ENCODE data around the gene LGI4. TPM values are rescaled to one million over a fixed set of nuclear protein-coding genes. Genes with fewer than 3 reads are reported as not detected.

The LGI4 gene
- polyA plus RNA-seq, 2 of the 4 experiments (the other 2 are of a cell fraction) = 0.06 to 0.09 TPM

GRCh38 chr19:35100588-35101533, 34.0 kb downstream of the LGI4 start:
- CTCF ChIA-PET = interaction anchor here (0.5 to 6.9 kb wide), 15 partner anchors 9 to 872 kb away, joined by 3 to 67 read pairs (median 4); partner anchors contain the start of genes FXYD3, FXYD7 and ZNF792
- ATAC-seq (peak; percentile 21 to 37; a peak in 3 of 6 replicates), DNase-seq (ENCODE audit: low read depth in 1 of 2, low spot score in 1 of 2) (peak in 1 of 2 experiments; percentile 37), FAIRE-seq (no peak)
- Histone ChIP-seq H3K4me2 (no peak overlapping the region), H3K4me3 (no peak overlapping the region), H3K9me3 (no peaks in the 10 kb centered on the region), H3K4me1 (no peaks in the 10 kb centered on the region), H3K27ac (no peak overlapping the region)
- POLR2A ChIA-PET = interaction anchor here (0.5 kb wide), 1 partner anchor 70 kb away, joined by 4 read pairs; no protein-coding TSS in a partner anchor
- TF ChIP-seq RFX5 (IDR thresholded peaks at IDR 0.05) = no peak
- TF ChIP-seq MAZ (IDR thresholded peaks at IDR 0.05; ENCODE audit: borderline replicate concordance, low read depth, low read length) = no peak
- no peak for TF ChIP-seq PHF8 (IDR thresholded peaks at IDR 0.05; ENCODE audit: borderline replicate concordance, low read depth)
- no peak for TF ChIP-seq HOXA7 (CRISPR knock-in tag; IDR thresholded peaks at IDR 0.05)
- no peak for TF ChIP-seq FOSL2 (IDR thresholded peaks at IDR 0.05)
- no peak for TF ChIP-seq FOSL2 (CRISPR knock-in tag; IDR thresholded peaks at IDR 0.05)
- no peak for TF ChIP-seq SREBF2 (IDR thresholded peaks at IDR 0.05)
- no peak for TF ChIP-seq EHF (CRISPR knock-in tag; IDR thresholded peaks at IDR 0.05)
- TF ChIP-seq HDAC2 (IDR thresholded peaks at IDR 0.05) = no peak
- no peak for TF ChIP-seq POLR2A (IDR thresholded peaks at IDR 0.05; ENCODE audit: low read length)
- no peak for TF ChIP-seq TP53 (CRISPR knock-in tag; IDR thresholded peaks at IDR 0.05)
- TF ChIP-seq EP300 (IDR thresholded peaks at IDR 0.05) = no peak
- 63% methylated on average over 16 of the region's 16 CpGs for WGBS (ENCODE audit: missing lambda C conversion rate)

GRCh38 chr19:35099897-35100275, 35.0 kb downstream of the LGI4 start:
- Histone ChIP-seq H3K4me2 (no peak overlapping the region), H3K4me1 (no peaks in the 10 kb centered on the region), H3K4me3 (no peak overlapping the region), H3K27ac (no peak overlapping the region), H3K9me3 (no peaks in the 10 kb centered on the region)
- WGBS (ENCODE audit: missing lambda C conversion rate) = 85% methylated on average over 10 of the region's 13 CpGs
- POLR2A ChIA-PET = interaction anchor here (0.5 kb wide), 1 partner anchor 69 kb away, joined by 4 read pairs; no protein-coding TSS in a partner anchor
- CTCF ChIA-PET = interaction anchor here (0.9 to 6.9 kb wide), 11 partner anchors 8 to 127 kb away, joined by 3 to 67 read pairs (median 6); partner anchors contain the start of genes FXYD3 and FXYD7
- DNase-seq (ENCODE audit: low read depth in 1 of 2, low spot score in 1 of 2) = no peak
- TF ChIP-seq NPAS2 (CRISPR knock-in tag; IDR thresholded peaks at IDR 0.05; ENCODE audit: borderline replicate concordance) = no peak
- TF ChIP-seq PBX3 (IDR thresholded peaks at IDR 0.05) = no peak
- TF ChIP-seq MAFK (IDR thresholded peaks at IDR 0.05; ENCODE audit: partially characterized antibody) = no peak
- no peak for TF ChIP-seq RFX5 (IDR thresholded peaks at IDR 0.05)
- no peak for TF ChIP-seq JUNB (IDR thresholded peaks at IDR 0.05)
- TF ChIP-seq MYC (IDR thresholded peaks at IDR 0.05; ENCODE audit: borderline replicate concordance, low read length) = no peak
- TF ChIP-seq RAD21 (conservative IDR thresholded peaks at IDR 0.05 in 1 of 2, IDR thresholded peaks at IDR 0.05 in 1 of 2) = no peak
- TF ChIP-seq HOXB5 (CRISPR knock-in tag; IDR thresholded peaks at IDR 0.05) = no peak
- no peak for TF ChIP-seq HOXA7 (CRISPR knock-in tag; IDR thresholded peaks at IDR 0.05)
- FAIRE-seq = no peak
- no peak for ATAC-seq

GRCh38 chr19:35099155-35099896, 35.5 kb downstream of the LGI4 start:
- no peak for DNase-seq (ENCODE audit: low read depth in 1 of 2, low spot score in 1 of 2)
- ChIA-PET CTCF (interaction anchor here (0.7 to 6.9 kb wide), 18 partner anchors 8 to 169 kb away, joined by 3 to 67 read pairs (median 4); partner anchors contain the start of genes FXYD3, FXYD7 and LGI4), POLR2A (interaction anchor here (1.6 kb wide), 1 partner anchor 25 kb away, joined by 5 read pairs; no protein-coding TSS in a partner anchor)
- H3K4me1 ChIP-seq = no peaks in the 10 kb centered on the region
- FAIRE-seq = no peak
- TF ChIP-seq FOSL2 (IDR thresholded peaks at IDR 0.05) (no peak), FOSL2 (CRISPR knock-in tag; IDR thresholded peaks at IDR 0.05) (no peak), MYC (IDR thresholded peaks at IDR 0.05; ENCODE audit: borderline replicate concordance, low read length) (no peak), KDM5A (IDR thresholded peaks at IDR 0.05) (no peak), ZSCAN20 (CRISPR knock-in tag; IDR thresholded peaks at IDR 0.05) (no peak), RNF2 (IDR thresholded peaks at IDR 0.05; ENCODE audit: borderline replicate concordance, low read depth) (no peak), TFCP2L1 (CRISPR knock-in tag; IDR thresholded peaks at IDR 0.05) (no peak), JUNB (IDR thresholded peaks at IDR 0.05) (no peak), SMC3 (IDR thresholded peaks at IDR 0.05) (no peak), FOXS1 (CRISPR knock-in tag; IDR thresholded peaks at IDR 0.05) (no peak), JUN (IDR thresholded peaks at IDR 0.05) (no peak), CBX8 (IDR thresholded peaks at IDR 0.05) (no peak), EP300 (IDR thresholded peaks at IDR 0.05) (no peak), E2F6 (IDR thresholded peaks at IDR 0.05; ENCODE audit: borderline replicate concordance, low read depth) (no peak), ESRRA (IDR thresholded peaks at IDR 0.05; ENCODE audit: borderline replicate concordance, low read length) (no peak), MAFK (IDR thresholded peaks at IDR 0.05; ENCODE audit: partially characterized antibody) (no peak), ZFP36 (IDR thresholded peaks at IDR 0.05; ENCODE audit: borderline replicate concordance, partially characterized antibody) (no peak), HOXB5 (CRISPR knock-in tag; IDR thresholded peaks at IDR 0.05) (no peak), PBX3 (IDR thresholded peaks at IDR 0.05) (no peak)
- H3K27ac ChIP-seq = no peak overlapping the region
- H3K4me3 ChIP-seq = no peak overlapping the region
- H3K9me3 ChIP-seq = no peaks in the 10 kb centered on the region
- peak; percentile 31 to 40; a peak in 4 of 6 replicates for ATAC-seq
- WGBS (ENCODE audit: missing lambda C conversion rate) = 53% methylated on average over 13 of the region's 21 CpGs
- H3K4me2 ChIP-seq = no peak overlapping the region

Data from A549 (cell line).